DMS53 treated with DMSO at 0.1 percent for 48 hours (cell line): Measurements from ENCODE around the gene CTAG1A.
A peak's percentile ranks its signal among the peaks of the same experiment; 100 is the strongest.
"Not testable (repeated sequence)": the region's sequence is repeated elsewhere in the genome, so short reads cannot be mapped to it uniquely, and the experiment has no call there.

ENCODE experiments used
- DNase-seq: peaks from one replicate; lab custom pipeline; 2025; ENCODE audit not compliant: unreplicated experiment; lab: John Stamatoyannopoulos, UW

The CTAG1A gene

GRCh38 chrX:154584585-154585183 is at the start of gene CTAG1A:
Gene CTAG1A (plus strand): TSS chrX:154585133. CDS start chrX:154585207, 74 bp downstream.
- DNase-seq: not testable (repeated sequence)

- no peak for DNase-seq
Observed at GRCh38 chrX:154535892-154536291, 49.0 kb upstream of the CTAG1A start.

GRCh38 chrX:154539077-154539476 is 45.9 kb upstream of the CTAG1A start:
- DNase-seq: peak; percentile 33

- DNase-seq: not testable (repeated sequence)
Observed at GRCh38 chrX:154540365-154540764, 44.6 kb upstream of the CTAG1A start.

GRCh38 chrX:154540897-154541535 is 43.9 kb upstream of the CTAG1A start:
- peak; percentile 40 for DNase-seq

GRCh38 chrX:154541589-154541895 is 43.4 kb upstream of the CTAG1A start:
- no peak for DNase-seq

- DNase-seq: no peak
Observed at GRCh38 chrX:154541896-154542722, 42.8 kb upstream of the CTAG1A start.

- DNase-seq: peak; percentile 50
Observed at GRCh38 chrX:154542723-154543424, 42.1 kb upstream of the CTAG1A start.

GRCh38 chrX:154545673-154546274 is 39.2 kb upstream of the CTAG1A start:
- DNase-seq: no peak

GRCh38 chrX:154546354-154547244 is 38.3 kb upstream of the CTAG1A start, which contains the start of gene G6PD:
Gene G6PD (minus strand): TSS chrX:154546846. CDS start chrX:154546155, 691 bp downstream.
- peak; percentile 56 for DNase-seq

GRCh38 chrX:154547245-154548027 is 37.5 kb upstream of the CTAG1A start, which contains the start of gene IKBKG:
Gene IKBKG (plus strand): TSS chrX:154547620. CDS start chrX:154552003, 4,383 bp downstream.
- peak; percentile 87 for DNase-seq

GRCh38 chrX:154548028-154548316 is 37.0 kb upstream of the CTAG1A start:
- DNase-seq: no peak

- no peak for DNase-seq
Observed at GRCh38 chrX:154549766-154550165, 35.2 kb upstream of the CTAG1A start.

- DNase-seq: not testable (repeated sequence)
Observed at GRCh38 chrX:154552112-154552806, 32.7 kb upstream of the CTAG1A start.

- DNase-seq: not testable (repeated sequence)
Observed at GRCh38 chrX:154558060-154558690, 26.8 kb upstream of the CTAG1A start.

- not testable (repeated sequence) for DNase-seq
Observed at GRCh38 chrX:154558896-154559295, 26.0 kb upstream of the CTAG1A start.

- DNase-seq: not testable (repeated sequence)
Observed at GRCh38 chrX:154560326-154560725, 24.6 kb upstream of the CTAG1A start.

- not testable (repeated sequence) for DNase-seq
Observed at GRCh38 chrX:154562295-154562694, 22.6 kb upstream of the CTAG1A start.
